Peyer's patch (tissue), 4 donors: ENCODE data around the gene POR.

Experiments
- POLR2A ChIP-seq, 2 donors: fragments of 450-650 bp; IDR thresholded peaks; one replicate each; pipeline ENCODE4 v1.5.1; 2017; ENCODE audit warnings: antibody characterized with exemption in 2 of 2, mild to moderate bottlenecking in 2 of 2, moderate library complexity in 2 of 2
- TF ChIP-seq, protein P1 (sequence below), 6 experiments: fragments of 450-650 bp in 4 of 6; fragments of 200-600 bp in 2 of 6; sonication (generic) in 1 of 6; IDR thresholded peaks; one replicate each; pipeline ENCODE4 v1.5.1; 2017 to 2019; ENCODE audit warnings: antibody characterized with exemption in 6 of 6, mild to moderate bottlenecking in 3 of 6, moderate library complexity in 1 of 6

DNA sequence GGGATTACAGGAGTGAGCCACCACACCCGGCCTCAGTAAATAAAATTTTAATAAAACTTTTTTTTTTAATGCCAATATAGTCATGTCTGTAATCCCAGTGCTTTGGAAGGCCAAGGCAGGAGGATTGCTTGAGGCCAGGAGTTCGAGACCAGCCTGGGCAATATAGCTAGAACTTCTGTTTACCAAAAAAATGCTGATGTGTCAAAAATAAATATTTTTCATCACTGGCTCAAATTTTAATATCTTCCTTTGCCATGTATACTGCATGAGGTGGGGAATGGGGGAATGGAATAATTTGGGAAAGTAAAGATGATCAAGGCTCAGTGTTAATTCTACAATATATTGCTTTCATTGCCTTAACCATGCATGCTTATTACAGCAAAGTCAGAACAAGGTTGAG lies 46.8 kb upstream of the POR start:
- TF ChIP-seq, protein P1, sequence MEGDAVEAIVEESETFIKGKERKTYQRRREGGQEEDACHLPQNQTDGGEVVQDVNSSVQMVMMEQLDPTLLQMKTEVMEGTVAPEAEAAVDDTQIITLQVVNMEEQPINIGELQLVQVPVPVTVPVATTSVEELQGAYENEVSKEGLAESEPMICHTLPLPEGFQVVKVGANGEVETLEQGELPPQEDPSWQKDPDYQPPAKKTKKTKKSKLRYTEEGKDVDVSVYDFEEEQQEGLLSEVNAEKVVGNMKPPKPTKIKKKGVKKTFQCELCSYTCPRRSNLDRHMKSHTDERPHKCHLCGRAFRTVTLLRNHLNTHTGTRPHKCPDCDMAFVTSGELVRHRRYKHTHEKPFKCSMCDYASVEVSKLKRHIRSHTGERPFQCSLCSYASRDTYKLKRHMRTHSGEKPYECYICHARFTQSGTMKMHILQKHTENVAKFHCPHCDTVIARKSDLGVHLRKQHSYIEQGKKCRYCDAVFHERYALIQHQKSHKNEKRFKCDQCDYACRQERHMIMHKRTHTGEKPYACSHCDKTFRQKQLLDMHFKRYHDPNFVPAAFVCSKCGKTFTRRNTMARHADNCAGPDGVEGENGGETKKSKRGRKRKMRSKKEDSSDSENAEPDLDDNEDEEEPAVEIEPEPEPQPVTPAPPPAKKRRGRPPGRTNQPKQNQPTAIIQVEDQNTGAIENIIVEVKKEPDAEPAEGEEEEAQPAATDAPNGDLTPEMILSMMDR (IDR thresholded peaks at IDR 0.05) = no peak
- no peak for TF ChIP-seq POLR2A (IDR thresholded peaks at IDR 0.05)
